Stimulated activated CD4-positive, alpha-beta T cell treated with anti-CD3 and anti-CD28 coated beads, Interleukin-12 subunit alpha, Interleukin-12 subunit beta, amount 100 ng/mL, for 4 hours (primary cell): ENCODE data around the gene ZNF624.

Experiments used
- DNase-seq: peaks from one replicate; pipeline ENCODE4 v3.0.0-alpha.2; 2020

The ZNF624 gene

DNA sequence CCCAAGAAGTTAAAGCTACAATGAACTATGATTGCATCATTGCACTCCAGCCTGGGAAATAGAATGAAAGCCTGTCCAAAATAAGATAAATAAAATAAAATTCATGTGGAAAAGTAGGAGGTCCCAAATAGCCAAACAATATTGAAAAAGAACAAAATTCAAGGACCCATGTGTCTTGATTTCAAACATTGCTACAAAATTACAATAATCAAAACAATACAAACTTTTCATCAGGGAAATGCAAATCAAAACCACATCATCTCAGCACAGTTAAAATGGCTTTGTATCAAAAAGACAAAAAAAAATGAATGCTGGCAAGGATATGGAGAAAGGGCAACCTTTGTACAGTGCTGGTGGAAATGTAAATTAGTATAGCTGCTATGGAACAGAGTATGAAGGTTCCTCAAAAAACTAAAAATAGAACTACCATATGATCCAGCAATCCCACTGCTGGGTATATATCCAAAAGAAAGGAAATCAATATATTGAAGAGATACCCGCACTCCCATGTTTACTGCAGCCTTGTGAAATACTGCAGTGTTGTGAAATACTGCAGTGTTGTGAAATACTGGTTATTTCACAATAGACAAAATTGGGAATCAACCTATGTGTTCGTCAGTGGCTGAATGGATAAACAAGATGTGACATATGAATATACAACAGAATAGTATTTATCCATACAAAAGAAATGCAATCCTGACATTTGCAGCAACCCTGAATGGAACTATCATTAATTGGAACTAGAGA, 60.1 kb downstream of the ZNF624 start:
- no peak for DNase-seq

DNA sequence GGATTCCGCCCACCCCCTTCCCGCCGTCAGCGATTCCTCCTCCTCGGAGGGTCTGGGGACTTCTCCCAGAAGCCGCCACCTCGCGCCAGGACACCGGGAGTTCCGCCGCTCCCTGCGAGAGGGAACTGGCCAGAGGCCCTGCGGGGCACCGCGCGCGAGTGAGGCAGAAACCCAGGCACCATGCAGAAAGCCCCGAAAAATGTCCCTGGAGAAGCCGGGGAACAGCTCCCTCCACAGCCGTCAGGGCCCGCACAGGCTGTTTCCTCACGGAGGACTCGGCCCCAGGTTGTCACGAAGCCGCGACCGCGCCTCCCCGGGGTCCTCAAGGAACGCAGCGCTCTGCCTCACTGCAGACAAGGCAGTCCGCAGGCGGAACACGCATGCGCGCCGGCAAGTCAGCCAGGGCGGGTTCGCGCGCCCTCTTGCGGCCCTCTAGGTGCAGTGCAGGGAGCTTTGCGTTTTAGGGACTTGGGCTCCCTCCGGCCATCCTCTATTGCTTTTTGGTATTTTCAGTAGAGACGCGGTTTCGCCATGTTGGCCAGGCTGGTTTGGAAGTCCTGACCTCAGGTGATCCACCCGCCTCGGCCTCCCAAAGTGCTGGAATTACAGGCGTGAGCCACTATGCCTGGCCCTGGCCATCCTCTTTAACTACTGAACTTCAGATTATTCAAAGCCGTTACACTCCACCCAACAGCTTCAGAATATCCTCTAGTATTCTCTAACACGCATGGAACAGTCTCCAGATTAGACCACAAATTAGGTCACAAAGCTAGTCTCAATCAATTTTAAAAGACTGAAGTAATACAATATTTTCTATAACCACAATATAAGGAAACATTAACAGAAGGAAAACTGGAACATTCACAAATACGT, 64.3 kb downstream of the ZNF624 start:
- DNase-seq: peak; percentile 91

DNA sequence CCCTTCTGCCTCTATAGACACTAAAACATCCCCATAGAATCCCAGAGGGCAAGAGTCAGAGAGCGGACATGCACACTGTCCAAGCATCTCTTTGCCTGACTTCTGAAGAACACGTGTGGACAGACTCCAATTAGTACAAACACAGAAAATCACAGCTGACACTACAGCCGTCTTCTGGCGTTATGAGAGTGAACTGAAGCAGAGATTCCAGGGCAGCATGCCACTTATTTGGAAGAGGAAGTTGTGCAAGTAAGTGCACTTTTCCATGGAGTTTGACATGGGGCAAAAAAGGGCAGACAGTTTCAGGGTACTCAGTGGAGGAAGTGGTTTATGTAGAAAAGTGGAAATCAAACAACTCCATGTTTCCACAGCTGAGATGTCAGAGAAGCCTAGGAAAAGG, 67.9 kb downstream of the ZNF624 start:
- DNase-seq: no peak

DNA sequence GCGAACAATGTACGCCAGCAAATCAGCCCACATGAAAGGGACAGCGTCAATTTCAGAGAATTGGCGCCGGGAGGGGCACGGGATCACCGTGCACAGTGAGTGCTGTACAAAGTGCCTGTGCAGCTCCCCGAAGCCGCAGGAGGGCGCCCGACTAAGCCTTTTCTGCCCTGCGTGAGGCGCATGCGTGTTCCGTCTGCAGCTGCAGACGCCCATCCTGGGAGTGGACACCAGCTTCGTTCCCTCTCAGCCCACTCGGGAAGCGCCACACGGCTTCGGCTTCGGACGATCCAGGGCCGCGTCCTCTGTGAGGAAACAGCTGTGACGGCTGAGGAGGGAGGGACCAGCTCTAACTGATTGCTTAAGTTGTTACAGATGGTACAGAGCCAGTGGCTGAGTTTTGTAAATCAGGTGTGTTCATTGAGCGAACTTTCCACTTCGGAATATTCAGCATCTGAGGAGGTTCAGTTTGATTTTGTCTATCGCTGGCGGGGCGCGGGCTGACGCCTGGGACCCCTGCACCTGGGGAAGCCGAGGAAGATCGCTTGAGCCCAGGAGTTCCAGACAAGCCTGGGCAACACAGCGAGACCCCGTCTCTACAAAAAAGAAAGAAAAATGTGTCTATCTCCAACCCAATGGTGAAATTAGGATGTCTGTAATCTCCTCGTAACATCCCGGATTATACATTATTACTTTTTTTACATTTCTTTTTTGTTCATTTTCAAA, 69.2 kb downstream of the ZNF624 start:
- peak; percentile 90 for DNase-seq

DNA sequence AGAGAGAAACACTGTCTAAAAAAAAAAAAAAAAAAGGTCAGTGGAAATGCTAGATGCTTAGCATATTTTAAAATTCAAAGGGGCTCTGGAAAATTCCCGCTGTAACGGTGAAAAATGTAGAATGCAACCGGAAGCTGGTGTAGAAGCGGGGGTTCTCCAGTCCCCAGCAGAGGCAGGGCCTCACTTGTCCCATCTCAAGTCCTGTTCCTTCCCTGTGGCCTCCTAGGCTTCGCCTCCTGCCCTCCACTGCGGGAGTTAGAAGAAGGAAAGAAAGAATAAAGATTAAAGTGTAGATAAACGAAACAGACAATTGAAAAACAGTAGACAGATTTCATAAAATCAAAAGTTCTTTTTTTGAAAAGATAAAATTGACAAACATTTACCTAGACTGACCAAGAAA, 69.9 kb downstream of the ZNF624 start:
- DNase-seq: no peak

DNA sequence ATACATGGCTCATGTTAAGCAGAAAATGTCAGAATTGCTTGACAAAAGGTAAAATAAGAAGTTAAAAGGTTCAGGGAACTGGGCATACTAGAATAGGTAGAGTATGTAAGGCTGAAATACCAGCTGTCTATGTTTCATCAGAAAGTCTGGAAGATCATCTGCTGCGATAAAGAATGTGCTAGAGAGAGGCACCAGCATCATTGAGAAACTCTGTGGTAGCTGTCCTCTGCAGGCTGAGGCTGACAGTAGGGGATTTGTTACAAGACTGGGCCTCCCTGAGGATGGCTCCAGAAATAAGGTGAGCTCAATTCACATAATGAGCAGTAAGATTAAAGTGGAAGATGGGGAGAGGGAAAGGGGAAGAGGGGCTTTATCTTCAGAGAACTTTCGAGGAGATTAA, 80.2 kb downstream of the ZNF624 start:
- no peak for DNase-seq
